Right renal pelvis (tissue), 4 donors: ENCODE measurements around the gene AIF1L. TPM values are rescaled to one million over a fixed set of nuclear protein-coding genes. Genes with fewer than 3 reads are reported as not detected.

ENCODE experiments used
- DNase-seq, 4 donors: peaks; one replicate each; pipeline ENCODE4 v3.0.0-alpha.2; 2013; ENCODE audit warnings: low read depth in 4 of 4, low spot score in 3 of 4, missing footprints in 1 of 4
- polyA plus RNA-seq, 4 donors: library from polyadenylated mRNA; unstranded; fragments of 120-200 nt; gene quantifications; one replicate each; pipeline ENCODE4 v1.2.1, GENCODE V29; 2013; ENCODE audit not compliant: insufficient read length in 4 of 4

AIF1L gene
- polyA plus RNA-seq, 4 donors = 374 to 426 (median 388) TPM

DNA sequence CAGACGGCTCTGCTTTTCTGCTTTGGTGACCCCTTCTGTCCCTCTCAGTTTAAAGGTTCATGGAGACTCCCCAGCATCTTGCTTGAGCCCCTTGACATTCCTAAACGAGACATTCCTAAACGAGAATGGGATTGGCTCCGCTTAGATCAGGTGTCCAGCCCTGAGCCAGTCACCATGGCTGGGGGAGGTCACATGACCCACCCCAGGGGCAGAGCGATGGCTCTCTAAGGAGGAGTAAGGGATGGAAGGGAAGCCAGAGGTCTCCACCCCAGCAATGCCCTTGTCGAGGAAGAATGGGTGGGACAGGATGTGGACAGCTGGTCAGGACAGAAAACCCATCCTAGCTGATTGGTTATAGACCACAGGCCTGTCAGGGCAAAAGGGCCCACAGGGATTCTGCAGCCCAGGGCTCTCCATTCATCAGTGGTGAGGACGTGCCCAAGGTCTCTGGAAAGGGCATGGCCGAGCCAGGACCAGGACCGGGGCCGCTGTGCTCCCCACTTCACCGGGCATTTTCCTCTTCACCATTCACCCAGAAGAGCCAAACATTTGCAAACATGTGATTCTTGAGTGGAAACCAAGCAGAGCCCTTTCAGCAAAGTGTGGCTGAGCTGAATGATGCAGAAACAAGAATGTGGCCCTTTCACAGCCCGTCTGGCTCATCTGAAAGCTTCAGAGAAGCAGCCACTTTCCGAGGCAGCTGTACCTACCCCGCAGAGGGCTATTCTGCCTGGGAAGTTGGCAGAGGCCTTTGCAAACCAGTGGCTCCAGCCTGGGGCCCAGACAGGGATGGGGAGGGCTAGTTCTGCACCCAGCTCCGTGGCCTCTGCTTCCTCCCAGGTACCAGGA lies 19.8 kb upstream of the AIF1L start:
- DNase-seq = no peak

DNA sequence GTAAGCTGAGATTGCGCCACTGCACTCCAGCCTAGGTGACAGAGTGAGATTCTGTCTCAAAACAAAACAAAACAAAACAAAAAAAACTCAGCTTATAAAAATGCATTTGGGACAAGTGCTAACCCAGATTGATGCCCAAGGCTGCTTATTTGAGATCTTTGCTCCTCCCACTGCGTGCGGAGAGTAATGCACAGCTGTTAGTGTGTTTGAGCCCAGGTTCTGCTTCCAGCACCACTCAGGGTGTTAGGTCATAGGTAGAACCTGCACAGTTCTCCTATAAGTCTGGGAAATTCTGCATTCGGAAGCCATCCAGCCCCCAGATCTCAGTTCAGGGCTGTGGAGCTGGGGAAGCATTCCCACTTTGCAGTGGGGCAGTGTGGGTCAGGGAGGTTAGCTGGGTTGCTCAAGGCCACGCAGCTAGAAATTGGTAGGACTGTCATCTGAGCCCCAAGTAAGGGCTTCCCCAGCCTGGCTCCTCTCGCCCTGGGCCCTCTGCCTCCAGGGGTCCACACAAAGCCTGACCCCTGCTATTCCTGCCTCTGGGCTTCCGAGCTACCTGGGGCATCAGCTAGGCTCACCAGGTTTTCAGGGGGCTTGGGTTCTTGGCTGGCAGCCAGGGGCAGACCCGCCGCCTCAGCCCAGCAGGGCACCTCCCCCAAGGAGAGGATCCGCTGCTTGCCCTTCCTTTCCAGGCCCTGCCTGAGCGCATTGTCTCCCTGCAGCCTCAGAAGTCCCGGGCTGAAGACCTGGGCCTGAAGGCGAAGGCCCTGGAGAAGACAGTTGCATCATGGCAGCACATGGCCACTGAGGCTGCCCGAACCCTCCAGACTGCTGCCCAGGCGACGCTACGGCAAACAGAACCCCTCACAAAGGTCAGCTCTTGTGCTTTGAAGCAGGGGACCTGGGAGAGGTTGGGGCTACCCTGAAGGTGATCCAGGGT lies 17.6 kb upstream of the AIF1L start:
- DNase-seq = no peak

DNA sequence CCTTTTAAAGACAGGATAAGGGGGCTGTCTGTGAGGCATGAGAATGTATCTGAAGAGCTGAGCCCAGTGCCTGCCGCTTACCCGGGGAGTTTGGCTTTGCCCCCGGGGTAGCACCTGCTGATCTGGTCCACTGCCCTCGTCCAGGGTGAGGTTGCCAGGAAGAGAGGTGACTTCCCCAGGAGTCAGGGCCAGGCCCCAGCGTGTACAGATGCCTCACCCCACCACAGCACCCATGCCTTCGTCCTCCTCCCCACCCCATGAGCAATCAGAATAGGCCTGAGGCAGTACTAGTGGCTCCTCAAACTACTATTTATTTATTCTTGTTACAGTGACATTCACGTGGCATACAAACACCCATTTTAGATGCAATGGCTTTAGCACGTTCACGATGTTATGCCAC lies 15.7 kb upstream of the AIF1L start:
- no peak for DNase-seq

DNA sequence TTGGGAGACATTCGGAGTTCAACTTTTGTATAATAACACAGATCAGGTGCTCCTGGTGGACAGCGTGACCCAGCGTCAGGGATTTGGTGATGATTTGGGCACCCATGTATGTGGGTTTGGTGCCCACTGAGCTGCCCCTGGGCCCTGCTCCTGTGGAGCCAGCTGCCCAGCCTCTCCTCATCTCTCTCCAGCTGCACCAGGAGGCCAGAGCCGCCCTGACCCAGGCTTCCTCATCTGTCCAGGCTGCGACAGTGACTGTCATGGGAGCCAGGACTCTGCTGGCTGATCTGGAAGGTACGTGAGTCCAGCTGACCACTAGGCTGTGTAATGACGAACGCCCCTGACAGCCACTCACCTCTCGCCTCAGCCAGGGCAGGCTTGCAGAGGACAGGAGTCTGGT lies 14.5 kb upstream of the AIF1L start:
- DNase-seq = no peak

DNA sequence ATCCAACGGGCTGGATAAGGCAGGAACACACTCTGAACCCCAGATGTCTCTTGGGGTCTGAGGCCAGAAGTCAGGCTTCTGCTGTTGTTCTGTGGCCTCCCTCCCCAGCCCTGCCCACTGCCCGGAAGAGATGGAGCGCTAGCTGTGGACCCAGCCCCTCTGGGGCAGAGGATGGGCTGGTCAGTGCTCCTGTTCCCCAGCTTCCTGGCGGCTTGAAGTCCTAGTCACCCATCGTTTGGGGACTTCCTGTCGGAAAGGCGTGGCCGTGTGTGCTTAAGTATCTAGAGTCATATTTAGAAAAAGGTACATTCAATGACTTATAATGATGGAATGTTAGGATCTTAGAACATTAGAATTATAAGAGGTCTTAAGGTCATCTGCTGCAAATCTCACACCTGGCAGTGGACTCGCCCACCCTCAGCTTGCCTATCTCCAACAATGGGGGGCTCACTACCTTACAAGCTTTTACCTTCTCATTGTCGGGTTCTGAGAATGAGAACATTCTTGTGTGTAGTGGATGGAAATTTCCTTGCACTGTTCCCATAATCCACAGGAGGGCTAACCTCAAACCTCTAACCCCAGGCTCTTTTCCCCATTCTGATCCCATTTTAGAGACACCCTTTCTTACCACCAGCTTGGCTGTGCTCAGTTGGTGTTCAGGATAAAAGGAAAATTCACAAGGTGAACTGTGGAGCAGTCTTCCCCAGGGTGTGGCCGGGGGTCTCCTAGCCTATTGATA lies 13.4 kb upstream of the AIF1L start:
- DNase-seq = no peak

DNA sequence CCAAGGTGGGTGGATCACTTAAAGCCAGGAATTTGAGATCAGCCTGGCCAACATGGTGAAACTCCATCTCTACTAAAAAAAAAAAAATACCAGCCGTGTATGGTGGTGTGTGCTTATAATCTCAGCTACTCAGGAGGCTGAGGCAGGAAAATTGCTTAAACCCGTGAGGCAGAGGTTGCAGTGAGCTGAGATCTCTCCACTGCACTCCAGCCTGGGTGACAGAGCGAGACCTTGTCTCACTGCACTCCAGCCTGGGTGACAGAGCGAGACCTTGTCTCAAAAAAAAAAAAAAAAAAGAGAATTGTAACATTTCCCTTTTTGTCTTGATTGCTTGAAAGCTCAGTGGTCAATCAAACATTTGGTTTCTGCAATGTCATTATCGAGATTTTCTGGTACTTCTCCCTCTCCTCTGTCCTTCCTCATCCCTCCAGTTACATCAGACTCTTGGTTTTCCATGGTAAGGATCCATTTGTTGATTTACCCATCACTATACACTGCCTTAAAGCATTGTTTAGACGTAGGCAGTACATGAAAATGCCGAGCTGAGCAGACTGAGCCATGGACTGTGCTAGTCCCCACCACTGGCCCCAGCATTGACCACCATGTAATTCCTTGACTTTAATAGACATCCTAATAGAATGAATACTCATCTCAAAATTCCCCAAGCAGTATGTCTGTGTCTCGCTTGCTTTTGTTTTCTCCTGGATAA lies 11.5 kb upstream of the AIF1L start:
- no peak for DNase-seq

DNA sequence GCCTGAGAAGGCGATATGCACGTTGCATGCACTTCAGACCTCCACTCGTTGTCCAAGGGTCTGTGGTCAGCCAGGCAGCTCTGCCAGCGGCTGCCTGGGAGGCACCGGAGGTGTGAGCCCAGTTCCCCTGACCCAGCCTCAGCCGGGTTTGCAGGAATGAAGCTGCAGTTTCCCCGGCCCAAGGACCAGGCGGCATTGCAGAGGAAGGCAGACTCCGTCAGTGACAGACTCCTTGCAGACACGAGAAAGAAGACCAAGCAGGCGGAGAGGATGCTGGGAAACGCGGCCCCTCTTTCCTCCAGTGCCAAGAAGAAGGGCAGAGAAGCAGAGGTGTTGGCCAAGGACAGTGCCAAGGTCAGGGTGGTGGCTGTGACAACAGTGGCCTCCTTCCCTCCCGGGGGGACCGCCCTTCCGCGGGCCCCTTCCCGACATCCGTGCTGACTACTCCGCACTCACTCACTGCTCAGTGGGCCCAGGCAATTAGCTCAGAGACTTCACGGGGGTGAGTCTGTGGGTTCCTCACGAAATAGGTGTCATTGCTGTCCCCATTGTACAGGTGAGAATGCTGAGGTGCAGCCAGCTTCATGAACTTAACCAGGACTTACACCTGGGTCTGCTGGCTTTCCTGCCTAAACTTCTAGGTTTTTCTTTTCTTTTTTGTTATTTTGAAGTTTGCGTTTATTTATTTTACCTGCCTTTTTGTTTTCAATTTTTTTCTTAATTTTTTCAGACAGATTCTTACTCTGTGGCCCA lies 10.8 kb upstream of the AIF1L start:
- DNase-seq = no peak

DNA sequence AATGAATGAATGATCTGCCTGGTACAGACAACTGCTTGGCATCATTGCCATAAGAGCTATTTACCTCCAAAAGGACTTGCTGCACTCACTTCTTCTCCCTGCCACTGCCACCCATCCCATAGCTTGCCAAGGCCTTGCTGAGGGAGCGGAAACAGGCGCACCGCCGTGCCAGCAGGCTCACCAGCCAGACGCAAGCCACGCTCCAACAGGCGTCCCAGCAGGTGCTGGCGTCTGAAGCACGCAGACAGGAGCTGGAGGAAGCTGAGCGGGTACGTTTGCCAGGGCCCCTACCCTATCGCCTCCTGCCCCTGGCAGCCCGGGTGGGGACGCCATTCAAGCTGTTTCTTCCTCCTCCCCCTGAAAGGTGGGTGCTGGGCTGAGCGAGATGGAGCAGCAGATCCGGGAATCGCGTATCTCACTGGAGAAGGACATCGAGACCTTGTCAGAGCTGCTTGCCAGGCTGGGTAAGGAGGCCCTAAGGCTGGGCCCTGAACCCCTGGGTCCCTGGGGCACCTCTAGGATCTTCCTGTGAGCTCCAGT lies 8.9 kb upstream of the AIF1L start:
- no peak for DNase-seq

DNA sequence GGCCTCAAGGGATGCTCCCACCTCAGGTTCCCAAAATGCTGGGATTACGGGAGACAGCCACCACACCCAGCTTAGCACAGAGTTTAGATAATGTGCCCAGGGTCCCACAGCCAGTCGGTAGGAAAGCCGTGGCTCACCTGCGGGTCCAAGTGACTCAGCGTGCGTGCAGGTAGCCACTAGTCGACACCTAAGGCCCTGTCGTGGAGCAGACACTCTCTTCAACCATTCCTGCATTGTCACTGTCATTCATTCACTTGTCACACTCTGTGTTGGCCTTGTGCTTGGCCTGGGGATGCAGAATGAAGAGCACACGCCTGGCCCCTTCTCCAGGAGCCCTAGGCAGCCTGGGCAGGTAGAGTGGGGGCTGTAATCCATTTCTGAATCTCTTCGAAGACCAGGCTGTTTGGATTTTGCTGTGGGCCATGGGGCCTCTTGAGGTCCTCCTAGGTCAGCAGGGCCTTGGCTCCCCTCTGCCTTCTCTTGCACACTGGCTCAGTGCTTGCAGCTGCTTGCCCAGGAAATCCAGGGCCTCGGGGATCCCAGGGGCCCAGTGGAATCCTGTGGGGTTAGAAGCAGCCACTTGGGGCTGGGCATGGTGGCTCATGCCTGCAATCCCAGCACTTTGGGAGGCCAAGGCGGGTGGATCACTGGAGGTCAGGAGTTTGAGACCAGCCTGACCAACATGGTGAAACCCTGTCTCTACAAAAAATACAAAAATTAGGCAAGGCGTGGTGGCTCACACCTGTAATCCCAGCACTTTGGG lies 6.1 kb upstream of the AIF1L start:
- no peak for DNase-seq

DNA sequence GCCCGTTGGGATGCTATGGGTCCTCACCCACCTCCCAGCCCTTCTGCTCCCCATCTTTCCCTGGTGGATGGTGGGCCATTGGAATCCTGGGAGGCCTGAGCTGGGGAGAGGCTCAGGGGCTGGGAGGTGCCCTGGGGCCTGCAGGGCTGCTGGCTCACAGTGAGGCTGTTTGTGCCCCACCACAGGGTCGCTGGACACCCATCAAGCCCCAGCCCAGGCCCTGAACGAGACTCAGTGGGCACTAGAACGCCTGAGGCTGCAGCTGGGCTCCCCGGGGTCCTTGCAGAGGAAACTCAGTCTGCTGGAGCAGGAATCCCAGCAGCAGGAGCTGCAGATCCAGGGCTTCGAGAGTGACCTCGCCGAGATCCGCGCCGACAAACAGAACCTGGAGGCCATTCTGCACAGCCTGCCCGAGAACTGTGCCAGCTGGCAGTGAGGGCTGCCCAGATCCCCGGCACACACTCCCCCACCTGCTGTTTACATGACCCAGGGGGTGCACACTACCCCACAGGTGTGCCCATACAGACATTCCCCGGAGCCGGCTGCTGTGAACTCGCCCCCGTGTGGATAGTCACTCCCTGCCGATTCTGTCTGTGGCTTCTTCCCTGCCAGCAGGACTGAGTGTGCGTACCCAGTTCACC lies 4.9 kb upstream of the AIF1L start:
- no peak for DNase-seq

DNA sequence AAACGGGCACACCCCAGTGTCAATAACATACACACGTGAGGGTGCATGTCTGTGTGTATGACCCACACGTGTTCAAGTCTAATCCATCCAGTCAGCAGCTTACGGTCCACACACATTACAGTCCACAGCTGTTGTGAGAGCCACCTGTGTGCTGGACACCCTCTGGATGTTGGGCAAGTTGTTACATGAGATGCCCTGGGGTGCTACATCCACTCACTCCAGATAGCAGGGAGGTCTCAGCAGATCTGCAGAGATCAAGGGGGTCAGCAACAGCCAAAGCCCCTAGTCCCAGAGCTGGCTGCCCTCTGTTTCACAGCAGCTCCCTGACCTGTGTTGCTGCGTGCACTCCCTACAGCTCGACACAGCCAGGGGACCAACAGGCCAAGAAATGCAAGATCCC lies 4.3 kb upstream of the AIF1L start:
- DNase-seq = no peak

DNA sequence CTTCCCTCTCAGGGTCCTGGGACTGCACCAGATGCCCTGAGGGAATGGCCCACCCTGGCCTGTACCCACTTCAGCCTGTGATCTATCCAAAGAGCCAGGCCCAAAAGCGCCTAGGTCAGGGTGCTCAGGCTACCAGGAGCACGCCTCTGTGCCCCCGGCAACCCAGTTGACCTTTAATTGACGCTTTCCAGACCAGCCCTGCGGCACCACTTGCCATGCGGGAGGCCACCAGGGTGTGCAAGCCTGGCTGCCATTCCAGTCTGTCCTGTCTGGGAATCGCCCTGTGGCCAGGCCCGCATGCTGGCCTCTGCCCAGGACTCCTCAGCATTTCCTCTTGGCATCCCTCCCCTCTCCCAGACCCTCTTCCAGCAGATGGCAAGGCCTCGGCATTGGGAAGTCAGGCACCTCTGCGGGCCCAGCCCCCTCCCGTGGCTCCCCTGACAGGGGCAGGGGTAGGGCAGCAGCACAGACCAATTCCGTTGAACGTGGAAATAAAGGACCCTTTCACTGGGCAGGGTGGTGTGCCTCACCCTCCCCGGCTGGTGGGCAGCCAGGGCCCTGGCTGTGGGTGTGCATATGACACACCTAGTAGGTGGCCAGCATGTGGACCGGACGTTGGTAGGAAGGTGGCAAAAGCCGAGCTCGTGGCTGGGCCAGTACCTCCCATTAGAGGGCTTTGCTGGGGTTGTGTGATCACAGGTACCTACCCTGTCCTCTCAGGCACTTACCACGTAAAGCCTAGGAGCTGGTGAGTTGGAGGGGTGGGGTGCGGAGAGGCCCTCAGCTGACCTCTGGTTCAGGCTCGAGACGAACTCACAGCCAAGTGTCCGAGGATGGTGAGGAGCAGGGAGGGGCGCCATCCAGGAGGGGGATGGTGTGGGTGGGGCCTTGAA lies 3.5 kb upstream of the AIF1L start:
- DNase-seq = no peak

DNA sequence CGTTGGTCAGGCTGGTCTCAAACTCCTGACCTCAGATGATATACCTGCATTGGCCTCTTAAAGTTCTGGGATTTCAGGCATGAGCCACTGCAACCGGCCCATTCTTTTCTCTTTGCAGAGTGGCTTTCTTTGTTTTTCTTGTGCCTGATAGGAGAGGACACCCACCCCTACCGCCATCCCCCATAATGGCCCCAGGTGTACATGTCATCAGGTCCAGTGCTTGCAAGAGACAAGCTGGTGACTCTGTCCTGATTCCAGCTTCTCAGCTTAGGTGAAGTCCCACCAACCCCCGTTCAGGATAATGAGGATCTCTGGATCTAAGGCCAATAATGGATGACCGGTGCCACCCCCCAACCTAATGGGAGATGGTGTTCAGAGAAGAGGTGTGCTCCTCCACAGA lies 2.3 kb upstream of the AIF1L start:
- no peak for DNase-seq

DNA sequence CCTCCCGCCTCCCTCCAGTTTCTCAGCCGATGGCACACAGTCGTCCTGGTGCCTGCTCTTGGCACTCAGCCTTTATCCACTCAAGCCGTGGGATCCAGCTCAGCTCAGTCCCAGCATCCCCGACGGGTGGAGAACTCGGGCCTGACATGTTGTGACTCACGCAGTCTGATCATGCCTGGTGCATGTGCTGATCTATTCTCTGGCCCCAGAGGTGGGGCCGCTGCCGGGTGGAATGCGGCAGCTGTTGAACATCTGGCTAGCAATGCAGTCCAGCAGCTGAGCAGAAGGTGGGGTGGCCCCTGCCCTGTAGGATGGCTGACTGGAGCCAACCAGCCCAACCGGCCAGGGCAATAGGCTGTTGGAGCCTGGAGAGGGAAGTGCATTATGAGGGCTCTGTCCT lies 1.7 kb upstream of the AIF1L start:
- no peak for DNase-seq

DNA sequence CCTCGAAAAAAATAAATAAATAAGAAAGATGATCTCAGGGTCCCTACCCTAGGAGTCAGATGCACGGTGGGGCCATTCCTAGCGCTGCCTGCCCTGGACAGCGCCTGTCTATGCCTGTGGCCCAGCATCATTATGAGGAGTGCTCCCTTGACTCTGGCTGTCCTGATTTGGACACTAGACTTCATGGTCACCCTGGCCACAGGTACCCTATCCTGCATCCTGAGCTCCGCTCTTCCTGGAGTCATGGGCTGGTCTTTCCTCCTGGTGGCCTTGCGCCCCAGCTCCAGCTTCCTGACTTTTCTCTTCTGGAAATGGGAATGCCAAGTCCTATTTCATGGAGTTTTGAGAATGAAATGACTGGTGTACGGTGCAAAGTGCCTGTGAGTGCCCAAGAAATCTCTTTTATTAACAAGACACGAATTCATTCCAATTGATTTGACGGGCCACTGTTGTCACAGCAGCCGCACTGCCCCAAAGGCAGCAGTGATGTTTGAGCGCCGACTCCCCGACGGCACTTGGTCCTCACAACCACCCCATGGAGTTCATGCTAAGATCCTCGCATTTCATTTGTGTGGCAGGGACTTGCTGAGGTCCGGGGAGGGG lies 564 bp upstream of the AIF1L start:
- DNase-seq = no peak

DNA sequence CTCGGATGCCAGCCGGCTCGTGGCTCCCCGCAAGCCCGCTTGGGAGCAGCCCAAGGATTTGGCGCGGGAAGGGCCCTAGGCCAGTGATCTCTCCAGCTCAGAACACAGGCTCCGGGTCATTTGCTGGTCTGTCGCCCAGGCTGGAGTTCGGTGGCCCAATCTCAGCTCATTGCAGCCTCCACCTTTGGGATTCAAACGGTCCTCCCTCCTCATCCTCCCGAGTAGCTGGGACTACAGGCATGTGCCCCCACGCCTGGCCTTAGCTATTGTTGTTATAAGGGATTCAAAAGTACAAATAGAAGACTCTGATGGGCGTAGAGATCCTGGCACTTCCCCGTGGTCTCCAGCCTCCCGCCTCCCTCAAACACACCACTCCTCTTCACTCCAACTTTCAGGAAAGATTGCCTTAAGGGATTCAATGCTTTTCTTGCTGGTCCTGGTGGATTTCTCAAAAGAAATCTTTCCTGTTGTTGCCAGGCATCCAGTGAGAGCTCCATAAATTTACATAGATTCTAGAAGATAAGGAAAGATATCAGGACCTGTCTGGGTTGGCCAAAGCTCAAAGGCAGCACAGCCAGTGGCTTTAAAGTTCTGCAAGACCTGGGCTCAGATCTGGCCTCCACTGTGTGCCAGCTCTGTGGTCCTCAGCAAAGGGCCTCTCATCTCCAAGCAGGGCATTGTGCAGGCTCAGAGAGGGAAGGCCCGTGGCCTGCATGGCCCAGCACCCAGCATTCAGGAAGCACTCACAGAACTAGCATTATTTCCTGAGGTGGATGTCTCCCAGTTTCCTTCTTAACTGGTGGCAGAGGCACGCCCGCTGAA lies 1.0 kb downstream of the AIF1L start:
- no peak for DNase-seq
